Prostate gland (tissue), 2 donors: ENCODE results near the gene PYGO1.

Source experiments
- CTCF ChIP-seq, 4 experiments: fragments of 200-600 bp in 2 of 4; fragments of 450-650 bp in 2 of 4; sonication (generic) in 2 of 4; IDR thresholded peaks; 1 replicate in 3 of 4; 2 replicates in 1 of 4; pipeline ENCODE4 v1.5.1; 2016 to 2019; ENCODE audit warnings: antibody characterized with exemption in 4 of 4, mild to moderate bottlenecking in 2 of 4, moderate library complexity in 2 of 4
- POLR2A ChIP-seq: fragments of 450-650 bp; IDR thresholded peaks from one replicate; pipeline ENCODE4 v1.6.1; 2016; ENCODE audit warnings: antibody characterized with exemption, mild to moderate bottlenecking
- POLR2AphosphoS5 ChIP-seq: sonication (generic); formaldehyde crosslinking; IDR thresholded peaks from one replicate; pipeline ENCODE4 v1.6.1; 2017; ENCODE audit warnings: antibody characterized with exemption

GRCh38 chr15:55513152-55513551 lies 75.0 kb downstream of the PYGO1 start:
- TF ChIP-seq POLR2A (no peak), CTCF (IDR thresholded peaks at IDR 0.05) (no peak), POLR2AphosphoS5 (no peak)
